ENCODE results near the gene C20orf141. TPM values are rescaled to one million over a fixed set of nuclear protein-coding genes. Genes with fewer than 3 reads are reported as not detected.

The C20orf141 gene
- total RNA-seq, 2 donors from 2014 or later, result not detected

GRCh38 chr20:2837221-2837960 is 22.6 kb downstream of the C20orf141 start:
- Mint-ChIP-seq H3K36me3 (ENCODE audit: low read depth) (peaks cover 39% of the 10 kb centered on the region), H3K4me3 (no peak overlapping the region), H3K27me3 (ENCODE audit: insufficient read depth) (peaks cover 12% of the 10 kb centered on the region), H3K9me3 (no peaks in the 10 kb centered on the region), H3K4me1 (no peaks in the 10 kb centered on the region), H3K27ac (no peak overlapping the region)
- Histone ChIP-seq H3K27ac (ENCODE audit: low read depth, low read length) (no peak overlapping the region), H3K4me1 (ENCODE audit: control insufficient read depth, insufficient read depth, low read length) (no peaks in the 10 kb centered on the region), H3K9ac (ENCODE audit: extremely low read depth, low read length, poor library complexity, severe bottlenecking) (no peak overlapping the region), H3K9me3 (ENCODE audit: control insufficient read depth, low read length) (no peaks in the 10 kb centered on the region), H3K36me3 (ENCODE audit: control insufficient read depth, insufficient read depth, low read length) (peaks cover 5% of the 10 kb centered on the region), H3K4me3 (ENCODE audit: low read length) (no peak overlapping the region), H3K27me3 (ENCODE audit: control insufficient read depth, insufficient read depth, low read length, poor library complexity, severe bottlenecking) (no peaks in the 10 kb centered on the region)
- DNase-seq, result no peak
- WGBS, 2 experiments (ENCODE audit: insufficient coverage in 1 of 2, insufficient read length in 1 of 2), result 91 to 94% methylated on average over 4 to 6 of the region's 6 CpGs
- TF ChIP-seq CTCF (conservative IDR thresholded peaks at IDR 0.05), result no peak

GRCh38 chr20:2838170-2838797 is 23.5 kb downstream of the C20orf141 start:
- Histone ChIP-seq H3K36me3 (ENCODE audit: control insufficient read depth, insufficient read depth, low read length) (peaks cover 5% of the 10 kb centered on the region), H3K27me3 (ENCODE audit: control insufficient read depth, insufficient read depth, low read length, poor library complexity, severe bottlenecking) (no peaks in the 10 kb centered on the region), H3K4me1 (ENCODE audit: control insufficient read depth, insufficient read depth, low read length) (no peaks in the 10 kb centered on the region), H3K27ac (ENCODE audit: low read depth, low read length) (no peak overlapping the region), H3K4me3 (ENCODE audit: low read length) (no peak overlapping the region), H3K9me3 (ENCODE audit: control insufficient read depth, low read length) (no peaks in the 10 kb centered on the region), H3K9ac (ENCODE audit: extremely low read depth, low read length, poor library complexity, severe bottlenecking) (no peak overlapping the region)
- no peak for TF ChIP-seq CTCF (conservative IDR thresholded peaks at IDR 0.05)
- H3K36me3 Mint-ChIP-seq (ENCODE audit: low read depth), result peaks cover 40% of the 10 kb centered on the region
- no peaks in the 10 kb centered on the region for H3K4me1 Mint-ChIP-seq
- DNase-seq, result no peak
- H3K4me3 Mint-ChIP-seq, result no peak overlapping the region
- peaks cover 12% of the 10 kb centered on the region for H3K27me3 Mint-ChIP-seq (ENCODE audit: insufficient read depth)
- no peaks in the 10 kb centered on the region for H3K9me3 Mint-ChIP-seq
- WGBS, 2 experiments (ENCODE audit: insufficient coverage in 1 of 2, insufficient read length in 1 of 2), result 94 to 98% methylated on average over 17 to 19 of the region's 19 CpGs
- no peak overlapping the region for H3K27ac Mint-ChIP-seq

- peaks cover 5% of the 10 kb centered on the region for H3K36me3 ChIP-seq (ENCODE audit: control insufficient read depth, insufficient read depth, low read length)
- Mint-ChIP-seq H3K27me3 (ENCODE audit: insufficient read depth) (peaks cover 12% of the 10 kb centered on the region), H3K4me1 (no peaks in the 10 kb centered on the region), H3K9me3 (no peaks in the 10 kb centered on the region), H3K4me3 (peak overlapping the region; percentile 76), H3K36me3 (ENCODE audit: low read depth) (peaks cover 41% of the 10 kb centered on the region), H3K27ac (no peak overlapping the region)
- no peak for TF ChIP-seq CTCF (conservative IDR thresholded peaks at IDR 0.05)
- H3K4me3 ChIP-seq (ENCODE audit: low read length), result peak overlapping the region; percentile 89
- no peaks in the 10 kb centered on the region for H3K4me1 ChIP-seq (ENCODE audit: control insufficient read depth, insufficient read depth, low read length)
- no peaks in the 10 kb centered on the region for H3K27me3 ChIP-seq (ENCODE audit: control insufficient read depth, insufficient read depth, low read length, poor library complexity, severe bottlenecking)
- 95 to 97% methylated on average over 6 to 15 of the region's 15 CpGs for WGBS, 2 experiments (ENCODE audit: insufficient coverage in 1 of 2, insufficient read length in 1 of 2)
- no peak overlapping the region for H3K27ac ChIP-seq (ENCODE audit: low read depth, low read length)
- DNase-seq, result no peak
- H3K9ac ChIP-seq (ENCODE audit: extremely low read depth, low read length, poor library complexity, severe bottlenecking), result no peak overlapping the region
- H3K9me3 ChIP-seq (ENCODE audit: control insufficient read depth, low read length), result no peaks in the 10 kb centered on the region
Observed at GRCh38 chr20:2838847-2839671, 24.3 kb downstream of the C20orf141 start.
